ENCODE measurements around the gene SLC7A4. TPM values are rescaled to one million over a fixed set of nuclear protein-coding genes. Genes with fewer than 3 reads are reported as not detected.

SLC7A4 gene
- total RNA-seq, 1 experiment from 2014 or later = not detected

DNA sequence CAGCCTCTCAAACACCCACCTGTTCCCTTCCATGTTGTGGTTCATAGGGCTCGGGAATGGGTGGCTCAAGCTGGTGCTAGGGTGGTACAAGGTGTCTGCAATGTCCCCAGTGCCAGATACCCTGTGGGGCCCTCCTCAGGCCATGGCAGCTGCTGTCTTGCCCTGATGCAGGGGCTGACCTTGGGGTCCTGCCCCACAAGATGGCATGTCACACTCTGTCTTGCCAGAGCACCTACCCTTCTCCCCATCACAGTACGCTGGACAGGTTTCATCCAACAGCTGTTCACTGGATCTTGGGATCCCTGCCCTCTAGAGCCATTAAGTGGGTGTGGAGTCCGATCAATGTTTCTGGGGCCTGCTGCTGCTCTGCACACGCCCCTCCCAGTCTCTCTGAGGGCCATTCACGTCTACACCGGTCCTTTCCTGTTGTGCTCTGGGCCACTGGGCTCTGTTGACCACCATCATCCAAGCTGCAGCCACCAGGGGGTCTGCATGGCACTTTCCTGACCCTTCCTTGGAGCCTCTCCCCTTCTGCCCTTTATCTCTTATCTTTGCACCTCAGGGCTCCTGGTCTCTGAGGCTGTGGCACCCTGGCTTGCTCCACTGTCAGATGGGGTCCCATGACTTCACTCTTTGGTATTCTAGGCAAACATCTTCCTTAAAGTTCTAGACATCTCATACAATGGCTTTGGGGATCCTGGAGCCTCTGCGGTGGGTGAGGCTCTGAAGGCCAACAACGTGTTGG lies 20.5 kb upstream of the SLC7A4 start:
- ATAC-seq = no peak
- POLR2A ChIA-PET = no interaction called here
- H3K36me3 ChIP-seq (ENCODE audit: control insufficient read depth in 1 of 2, insufficient read depth in 2 of 2, low read length in 2 of 2) = no peaks in the 10 kb centered on the region

More for the DNA sequence above, 20.5 kb upstream of the SLC7A4 start:
- RAD21 ChIA-PET (ENCODE audit: low non-redundant PET in 1 of 2, low total read pairs in 2 of 2, uncharacterized antibody in 2 of 2, unreplicated experiment in 2 of 2) = no interaction called here
- DNase-seq (ENCODE audit: low read depth, low spot score) = no peak
- no TSS peak for BruUV-seq (replicated peaks)
- intact Hi-C loops (cut with micrococcal nuclease) = no loop called here
- H3K4me3 ChIP-seq (replicated peaks in 1 of 2; ENCODE audit: low read depth in 1 of 2, low read length in 2 of 2) = no peak overlapping the region
- H2AFZ ChIP-seq (ENCODE audit: low read depth, low read length, poor library complexity, severe bottlenecking) = no peak overlapping the region
- H3K4me1 ChIP-seq (ENCODE audit: control insufficient read depth in 1 of 2, insufficient read depth in 2 of 2, low read length in 2 of 2) = no peaks in the 10 kb centered on the region
- H3K9me3 ChIP-seq (ENCODE audit: control insufficient read depth in 1 of 2, insufficient read depth in 1 of 2, low read depth in 1 of 2, low read length in 2 of 2) = no peaks in the 10 kb centered on the region
- H3K27me3 ChIP-seq (ENCODE audit: insufficient read depth, low read length) = peaks cover 4% of the 10 kb centered on the region; the same call in 1 of the 2 replicates
- CTCF ChIA-PET = no interaction called here
- no peaks in the 10 kb centered on the region for H4K20me1 ChIP-seq (ENCODE audit: insufficient read depth)
- no peaks in the 10 kb centered on the region for H3K9me2 ChIP-seq (ENCODE audit: insufficient read depth)
- H3K9ac ChIP-seq (ENCODE audit: low read length) = no peak overlapping the region
- no peak overlapping the region for H3K27ac ChIP-seq (ENCODE audit: low read depth, low read length)
- H3K79me2 ChIP-seq (ENCODE audit: insufficient read depth, low read length) = no peaks in the 10 kb centered on the region
- TF ChIP-seq CBX3 (IDR thresholded peaks at IDR 0.05; ENCODE audit: low read depth) (no peak), ZNF274 (IDR thresholded peaks at IDR 0.05; ENCODE audit: low read depth, low read length) (no peak), SRF (IDR thresholded peaks at IDR 0.05; ENCODE audit: low read depth) (no peak), POLR2AphosphoS5 (IDR thresholded peaks at IDR 0.05; ENCODE audit: low read depth, low read length) (no peak), ELF1 (IDR thresholded peaks at IDR 0.05; ENCODE audit: borderline replicate concordance, low read depth) (no peak), CEBPB (IDR thresholded peaks at IDR 0.05; ENCODE audit: low read depth) (no peak), EZH2 (IDR thresholded peaks at IDR 0.05) (no peak), EZH2phosphoT487 (IDR thresholded peaks at IDR 0.05; ENCODE audit: borderline replicate concordance) (no peak), TCF7L2 (IDR thresholded peaks at IDR 0.05; ENCODE audit: borderline replicate concordance, extremely low read depth, insufficient read depth, insufficient read length) (no peak), SIN3A (IDR thresholded peaks at IDR 0.05; ENCODE audit: low read depth) (no peak), EGR1 (IDR thresholded peaks at IDR 0.05; ENCODE audit: low read depth) (no peak), ZFX (IDR thresholded peaks at IDR 0.05) (no peak), RAD21 (IDR thresholded peaks at IDR 0.05; ENCODE audit: low read depth) (no peak), JUND (IDR thresholded peaks at IDR 0.05) (no peak), FOSL1 (IDR thresholded peaks at IDR 0.05; ENCODE audit: low read depth) (no peak), SP1 (IDR thresholded peaks at IDR 0.05; ENCODE audit: low read depth) (no peak)
- TF ChIP-seq, protein P1, sequence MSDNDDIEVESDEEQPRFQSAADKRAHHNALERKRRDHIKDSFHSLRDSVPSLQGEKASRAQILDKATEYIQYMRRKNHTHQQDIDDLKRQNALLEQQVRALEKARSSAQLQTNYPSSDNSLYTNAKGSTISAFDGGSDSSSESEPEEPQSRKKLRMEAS (IDR thresholded peaks at IDR 0.05) = no peak
- TF ChIP-seq, protein P2, sequence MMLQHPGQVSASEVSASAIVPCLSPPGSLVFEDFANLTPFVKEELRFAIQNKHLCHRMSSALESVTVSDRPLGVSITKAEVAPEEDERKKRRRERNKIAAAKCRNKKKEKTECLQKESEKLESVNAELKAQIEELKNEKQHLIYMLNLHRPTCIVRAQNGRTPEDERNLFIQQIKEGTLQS (IDR thresholded peaks at IDR 0.05) = no peak
- TF ChIP-seq, protein P3, sequence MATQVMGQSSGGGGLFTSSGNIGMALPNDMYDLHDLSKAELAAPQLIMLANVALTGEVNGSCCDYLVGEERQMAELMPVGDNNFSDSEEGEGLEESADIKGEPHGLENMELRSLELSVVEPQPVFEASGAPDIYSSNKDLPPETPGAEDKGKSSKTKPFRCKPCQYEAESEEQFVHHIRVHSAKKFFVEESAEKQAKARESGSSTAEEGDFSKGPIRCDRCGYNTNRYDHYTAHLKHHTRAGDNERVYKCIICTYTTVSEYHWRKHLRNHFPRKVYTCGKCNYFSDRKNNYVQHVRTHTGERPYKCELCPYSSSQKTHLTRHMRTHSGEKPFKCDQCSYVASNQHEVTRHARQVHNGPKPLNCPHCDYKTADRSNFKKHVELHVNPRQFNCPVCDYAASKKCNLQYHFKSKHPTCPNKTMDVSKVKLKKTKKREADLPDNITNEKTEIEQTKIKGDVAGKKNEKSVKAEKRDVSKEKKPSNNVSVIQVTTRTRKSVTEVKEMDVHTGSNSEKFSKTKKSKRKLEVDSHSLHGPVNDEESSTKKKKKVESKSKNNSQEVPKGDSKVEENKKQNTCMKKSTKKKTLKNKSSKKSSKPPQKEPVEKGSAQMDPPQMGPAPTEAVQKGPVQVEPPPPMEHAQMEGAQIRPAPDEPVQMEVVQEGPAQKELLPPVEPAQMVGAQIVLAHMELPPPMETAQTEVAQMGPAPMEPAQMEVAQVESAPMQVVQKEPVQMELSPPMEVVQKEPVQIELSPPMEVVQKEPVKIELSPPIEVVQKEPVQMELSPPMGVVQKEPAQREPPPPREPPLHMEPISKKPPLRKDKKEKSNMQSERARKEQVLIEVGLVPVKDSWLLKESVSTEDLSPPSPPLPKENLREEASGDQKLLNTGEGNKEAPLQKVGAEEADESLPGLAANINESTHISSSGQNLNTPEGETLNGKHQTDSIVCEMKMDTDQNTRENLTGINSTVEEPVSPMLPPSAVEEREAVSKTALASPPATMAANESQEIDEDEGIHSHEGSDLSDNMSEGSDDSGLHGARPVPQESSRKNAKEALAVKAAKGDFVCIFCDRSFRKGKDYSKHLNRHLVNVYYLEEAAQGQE (IDR thresholded peaks at IDR 0.05; ENCODE audit: low read depth) = no peak
- no peak overlapping the region for H3K4me2 ChIP-seq (ENCODE audit: low read length)
